ENCODE data around the gene REG1A.

DNA sequence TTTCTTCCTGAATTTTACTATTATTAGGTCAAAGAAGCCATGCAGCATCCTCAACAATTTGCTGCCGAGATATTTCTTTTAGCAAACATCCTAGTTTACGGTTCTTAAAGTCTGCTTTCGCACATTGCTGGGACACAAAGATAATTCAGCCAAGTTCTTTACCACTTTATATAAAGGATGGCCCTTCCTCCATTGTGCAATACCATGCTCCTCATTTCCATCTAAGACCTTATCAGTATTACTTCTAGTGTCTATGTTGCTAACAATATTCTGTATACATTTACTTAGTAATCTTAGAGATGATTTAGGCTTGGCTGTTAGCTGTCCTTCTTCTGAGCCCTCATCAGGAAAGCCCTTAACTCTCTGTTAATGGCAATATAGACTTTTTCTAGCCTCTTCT is 8.0 kb upstream of the REG1A start:
- TF ChIP-seq, protein P1, sequence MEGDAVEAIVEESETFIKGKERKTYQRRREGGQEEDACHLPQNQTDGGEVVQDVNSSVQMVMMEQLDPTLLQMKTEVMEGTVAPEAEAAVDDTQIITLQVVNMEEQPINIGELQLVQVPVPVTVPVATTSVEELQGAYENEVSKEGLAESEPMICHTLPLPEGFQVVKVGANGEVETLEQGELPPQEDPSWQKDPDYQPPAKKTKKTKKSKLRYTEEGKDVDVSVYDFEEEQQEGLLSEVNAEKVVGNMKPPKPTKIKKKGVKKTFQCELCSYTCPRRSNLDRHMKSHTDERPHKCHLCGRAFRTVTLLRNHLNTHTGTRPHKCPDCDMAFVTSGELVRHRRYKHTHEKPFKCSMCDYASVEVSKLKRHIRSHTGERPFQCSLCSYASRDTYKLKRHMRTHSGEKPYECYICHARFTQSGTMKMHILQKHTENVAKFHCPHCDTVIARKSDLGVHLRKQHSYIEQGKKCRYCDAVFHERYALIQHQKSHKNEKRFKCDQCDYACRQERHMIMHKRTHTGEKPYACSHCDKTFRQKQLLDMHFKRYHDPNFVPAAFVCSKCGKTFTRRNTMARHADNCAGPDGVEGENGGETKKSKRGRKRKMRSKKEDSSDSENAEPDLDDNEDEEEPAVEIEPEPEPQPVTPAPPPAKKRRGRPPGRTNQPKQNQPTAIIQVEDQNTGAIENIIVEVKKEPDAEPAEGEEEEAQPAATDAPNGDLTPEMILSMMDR (IDR thresholded peaks at IDR 0.05; ENCODE audit: insufficient read depth, low read length, poor library complexity, severe bottlenecking) = no peak
- TF ChIP-seq EZH2phosphoT487 (conservative IDR thresholded peaks at IDR 0.05; ENCODE audit: low read length) = no peak
